NCI-H1105 (cell line): ENCODE measurements around the gene TADA3.

Source experiments
- DNase-seq: peaks from one replicate; lab custom pipeline; 2025; lab: John Stamatoyannopoulos, UW

TADA3 gene

DNA sequence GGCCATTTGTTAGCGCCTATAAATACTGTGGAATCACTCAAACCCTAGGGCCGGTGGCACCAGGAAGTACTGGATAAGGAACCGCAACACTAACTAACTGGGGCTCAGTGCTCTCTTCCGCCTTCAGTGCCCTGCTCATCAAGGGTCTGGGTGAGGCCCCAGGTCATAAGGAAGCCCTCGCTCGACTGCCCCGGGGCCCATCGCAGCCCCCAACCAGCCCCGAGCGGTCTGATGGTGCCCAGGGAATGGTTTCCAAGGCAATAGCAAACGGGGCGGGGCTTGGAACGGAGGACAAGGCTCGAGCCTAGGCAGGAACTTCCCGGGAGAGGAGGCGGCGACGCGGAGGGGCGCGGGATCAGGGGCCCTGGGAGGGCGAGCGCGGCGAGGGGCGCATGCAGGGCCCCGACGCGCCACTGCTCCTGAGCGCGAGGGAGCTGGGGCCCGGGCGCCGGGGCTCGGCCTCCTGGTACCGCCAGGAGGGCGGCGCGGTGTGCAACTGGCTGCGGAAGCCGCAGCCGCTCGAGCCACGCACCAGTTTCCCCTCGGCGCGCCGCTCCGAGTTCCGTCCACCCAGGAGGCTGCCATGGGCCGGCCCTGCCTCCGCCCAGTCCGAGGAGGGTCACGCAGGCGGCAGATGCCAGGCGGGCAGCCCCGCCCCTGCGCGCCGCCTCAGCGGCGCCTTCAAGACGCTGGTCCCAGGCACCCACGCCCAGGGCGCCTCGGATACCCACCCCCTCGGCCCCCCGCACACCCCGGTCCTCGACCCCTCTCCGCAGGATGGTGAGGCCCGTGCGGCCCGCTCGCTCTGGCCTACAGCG, 17.6 kb upstream of the TADA3 start, which contains the start of gene TTLL3:
TTLL3 (plus strand) TSS at position 648 of the 818 bp plus-strand sequence. CDS start 400 bp downstream, outside the sequence.
- DNase-seq = peak; percentile 46

DNA sequence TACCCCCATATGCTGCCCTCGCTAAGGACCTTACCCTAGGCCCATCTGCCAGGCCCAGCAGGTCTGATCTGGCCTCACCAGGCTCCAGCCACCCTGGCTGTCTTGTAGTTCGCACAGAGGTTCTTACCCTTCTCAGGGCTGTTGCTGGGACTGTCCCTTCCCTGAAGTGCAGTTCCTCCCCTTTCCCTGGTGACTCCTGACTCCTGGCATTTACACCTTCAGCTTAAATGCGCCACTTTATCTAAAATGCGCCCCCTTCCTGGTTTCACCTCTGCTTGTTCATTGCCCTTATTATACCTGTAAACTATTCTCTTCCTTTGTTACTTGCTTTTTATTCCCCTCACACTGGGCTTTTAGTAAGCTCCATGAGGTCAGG, 17.0 kb upstream of the TADA3 start:
- no peak for DNase-seq

DNA sequence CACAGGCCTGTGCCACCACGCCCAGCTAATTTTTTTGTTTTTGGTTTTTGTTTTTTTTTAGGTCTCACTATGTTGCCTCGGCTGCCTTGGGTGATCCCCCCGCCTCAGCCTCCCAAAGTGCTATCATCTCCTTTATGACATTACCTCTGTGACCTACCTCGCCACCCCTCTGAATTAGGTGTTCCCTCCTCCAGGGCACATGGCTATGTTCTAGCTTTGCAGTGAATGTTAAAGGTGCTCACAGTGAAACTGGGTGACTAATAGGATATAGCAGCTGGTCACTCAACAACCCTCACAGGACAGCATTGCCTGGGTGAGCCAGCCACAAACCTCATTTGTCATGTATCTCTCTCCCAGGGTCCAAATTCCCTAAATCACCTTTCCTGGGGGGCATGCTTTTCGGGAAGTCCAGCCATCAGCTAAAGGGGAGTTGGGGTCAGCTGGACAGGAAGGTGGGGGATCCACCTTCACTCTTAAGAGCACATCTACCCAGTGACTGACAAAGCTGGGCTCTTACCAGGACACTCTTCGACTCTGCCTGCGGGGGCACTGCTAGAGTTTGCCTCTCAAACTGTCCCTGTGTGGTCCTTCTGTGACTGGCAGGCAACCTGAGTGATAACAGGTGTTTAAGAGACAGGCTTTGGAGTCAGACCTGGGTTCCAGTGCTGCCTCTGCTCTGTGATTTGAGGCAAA, 16.2 kb upstream of the TADA3 start:
- DNase-seq = no peak

DNA sequence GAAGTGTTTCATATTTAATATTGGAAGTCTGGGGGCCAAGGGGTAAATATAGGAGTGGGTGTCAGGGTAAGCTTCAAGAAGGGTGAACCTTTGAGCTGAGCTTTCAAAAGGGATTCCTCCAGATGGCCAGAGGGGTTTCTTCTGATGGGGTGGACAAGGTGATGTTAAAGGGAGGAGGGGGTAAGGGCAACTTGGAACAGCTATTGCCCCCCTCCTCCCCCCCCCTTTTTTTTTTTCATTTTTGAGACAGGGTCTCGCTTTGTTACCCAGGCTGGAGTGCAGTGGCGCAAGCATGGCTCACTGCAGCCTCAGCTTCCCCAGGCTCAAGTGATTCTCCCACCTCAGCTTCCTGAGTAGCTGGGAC, 15.7 kb upstream of the TADA3 start:
- no peak for DNase-seq

DNA sequence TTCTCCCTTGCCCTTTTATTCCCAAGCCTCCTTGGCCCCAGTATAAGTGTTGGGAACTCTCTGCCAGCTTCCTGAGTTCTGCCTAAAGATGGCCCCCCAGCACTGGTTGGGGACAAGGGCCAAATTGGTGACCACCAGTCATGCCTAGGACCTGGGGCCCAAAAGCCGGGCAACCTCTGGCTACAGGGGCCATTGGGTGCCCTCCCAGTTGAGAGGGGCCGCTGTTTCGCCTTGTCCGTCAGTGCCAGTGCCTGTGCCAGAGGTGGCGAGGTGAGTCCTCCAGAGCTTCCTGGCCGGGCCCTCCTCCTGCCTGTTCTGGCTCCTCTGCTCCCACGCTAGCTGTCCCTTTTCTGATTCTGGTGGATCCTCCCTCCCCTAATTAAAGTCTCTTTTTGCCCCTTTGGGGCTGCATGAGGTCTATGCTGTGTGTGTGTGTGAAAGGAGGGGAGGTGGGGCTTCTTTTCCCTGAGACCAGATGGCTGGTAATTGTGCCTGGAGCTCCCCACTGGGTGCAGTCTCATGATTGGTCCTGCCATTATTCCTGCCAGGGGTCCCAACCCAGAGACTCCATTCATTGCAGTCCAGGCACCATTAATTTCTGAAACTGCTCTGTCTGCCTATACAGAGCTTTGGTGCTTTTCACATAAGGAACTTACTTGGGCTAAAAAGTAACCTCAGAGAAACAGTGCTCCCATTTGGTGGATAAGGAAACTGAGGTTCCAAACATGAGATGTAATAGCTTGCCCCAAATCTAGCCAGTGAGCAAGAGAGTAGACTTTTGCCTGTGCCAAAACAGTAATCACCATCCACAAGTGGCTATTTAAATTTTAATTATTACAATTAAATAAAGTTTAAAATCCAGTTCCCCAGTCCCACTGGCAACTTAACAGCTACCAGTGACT, 14.7 kb upstream of the TADA3 start:
- no peak for DNase-seq

DNA sequence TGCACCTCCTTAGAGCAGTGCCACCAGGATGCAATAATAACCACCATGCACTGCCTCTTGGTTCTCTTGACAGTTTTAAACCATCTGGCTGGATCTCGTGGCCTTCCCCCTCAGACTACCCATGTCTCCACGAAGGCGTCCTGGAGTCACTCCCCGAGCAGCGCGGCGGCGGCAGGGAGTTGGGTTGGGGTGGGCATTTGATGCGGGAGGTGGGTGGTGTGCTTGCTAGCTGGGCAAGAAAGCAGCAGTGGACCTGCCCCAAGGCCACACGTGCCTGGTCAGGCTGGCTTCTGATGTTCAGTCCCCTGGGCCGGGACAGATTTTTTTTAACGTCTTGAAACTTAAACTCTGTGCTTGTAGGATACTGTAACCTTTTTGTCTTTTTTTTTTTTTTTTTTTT, 13.9 kb upstream of the TADA3 start:
- no peak for DNase-seq

DNA sequence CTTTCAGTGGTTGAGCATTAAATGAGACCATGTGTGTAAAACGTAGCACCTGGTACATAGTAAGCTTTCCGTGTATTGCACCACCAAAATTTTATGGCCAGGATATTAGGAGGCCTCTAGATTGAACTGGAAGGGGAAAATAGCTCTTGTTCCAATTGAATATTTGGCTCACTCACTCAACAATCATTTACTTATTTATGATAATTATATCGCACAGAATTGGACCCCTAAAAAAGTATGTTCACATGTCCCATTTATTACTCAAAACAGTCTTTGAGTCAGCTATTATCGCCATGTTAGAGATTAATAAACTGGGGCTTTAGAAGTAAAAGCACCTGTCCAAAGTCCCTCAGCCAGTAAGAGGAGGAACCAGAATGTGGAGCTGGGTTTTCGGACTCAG, 12.7 kb upstream of the TADA3 start:
- no peak for DNase-seq

DNA sequence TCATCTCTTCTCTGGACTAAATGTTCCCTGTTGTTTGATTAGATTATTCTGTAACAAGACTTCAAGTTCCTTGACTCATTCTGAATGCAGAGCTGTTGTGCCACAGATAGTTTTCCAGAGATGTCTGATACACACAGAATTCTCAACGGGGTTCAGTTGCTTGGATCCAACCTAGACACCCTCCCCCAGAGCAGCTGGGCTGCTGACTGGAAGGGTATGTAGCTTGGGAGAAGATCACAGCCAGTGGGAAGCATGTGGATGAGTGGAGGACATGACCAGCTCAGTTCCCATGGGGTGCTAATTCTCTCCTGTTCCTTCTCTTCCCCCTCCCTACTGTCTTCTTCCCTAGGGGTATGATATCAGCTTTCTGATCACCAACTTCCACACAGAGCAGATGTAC, 11.2 kb upstream of the TADA3 start:
- no peak for DNase-seq

DNA sequence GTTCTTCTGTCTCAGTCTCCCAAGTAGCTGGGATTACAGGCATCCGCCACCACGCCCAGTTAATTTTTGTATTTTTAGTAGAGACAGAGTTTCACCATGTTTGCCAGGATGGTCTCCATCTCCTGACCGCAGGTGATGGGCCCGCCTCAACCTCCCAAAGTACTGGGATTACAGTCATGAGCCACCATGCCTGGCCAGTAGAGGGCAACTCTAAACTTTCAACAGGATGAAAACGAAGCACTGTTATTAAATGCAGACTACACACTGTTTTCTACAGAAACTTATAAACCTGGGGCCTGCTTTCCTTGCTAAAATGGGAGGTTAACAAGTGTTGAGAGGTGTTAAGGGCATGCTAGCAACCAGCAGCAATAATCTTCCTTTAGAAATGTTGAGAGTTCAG, 8.3 kb upstream of the TADA3 start:
- DNase-seq = no peak

DNA sequence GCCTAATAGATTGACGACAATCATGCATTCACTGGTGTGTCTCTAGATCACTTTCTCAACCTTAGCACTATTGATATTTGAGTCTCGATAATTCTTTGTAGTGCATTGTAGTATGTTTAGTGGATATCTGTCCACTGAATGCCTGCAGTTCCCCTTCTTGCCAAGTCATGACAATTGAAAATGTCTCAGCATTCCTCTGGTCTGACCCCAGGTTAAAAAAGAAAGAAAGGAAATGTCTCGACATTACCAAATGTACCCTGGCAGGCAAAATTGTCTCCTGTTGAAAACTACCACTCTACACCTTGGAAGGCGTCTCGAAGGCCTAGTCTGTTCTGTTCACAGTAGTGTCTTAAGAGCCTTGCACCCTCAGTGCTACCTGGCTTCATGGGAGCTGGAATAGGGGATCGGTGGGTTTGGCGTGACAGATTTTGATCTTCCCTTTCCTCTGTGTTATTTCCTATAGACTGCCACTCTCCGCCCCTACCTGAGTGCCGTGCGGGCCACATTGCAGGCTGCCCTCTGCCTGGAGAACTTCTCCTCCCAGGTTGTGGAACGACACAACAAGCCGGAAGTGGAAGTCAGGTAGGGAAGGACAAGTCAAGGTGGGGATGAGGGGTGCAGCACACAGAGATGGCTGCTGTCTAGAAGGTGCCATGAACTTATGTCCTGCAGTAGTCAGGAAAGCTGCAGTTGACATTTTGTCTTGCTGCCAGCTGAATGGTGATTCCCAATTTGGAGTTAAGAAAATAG, 5.1 kb upstream of the TADA3 start:
- DNase-seq = no peak

DNA sequence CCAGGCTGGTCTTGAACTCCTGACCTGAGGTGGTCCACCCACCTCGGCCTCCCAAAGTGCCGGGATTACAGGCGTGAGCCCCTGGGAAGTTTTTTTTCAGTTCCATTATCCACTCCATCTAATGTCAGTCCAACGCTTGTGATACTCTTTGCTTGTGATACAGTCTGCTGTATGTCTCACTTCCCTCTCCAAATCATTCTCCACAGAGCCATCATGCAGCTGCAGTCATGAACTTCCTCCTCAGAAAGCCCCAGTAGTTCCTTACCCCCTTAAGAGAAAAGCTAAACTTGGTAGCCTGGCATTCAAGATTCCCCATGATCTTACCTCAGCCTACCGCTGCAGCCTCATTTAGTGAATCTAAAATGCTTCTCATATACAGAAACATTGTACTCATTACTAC, 2.9 kb upstream of the TADA3 start:
- DNase-seq = no peak

DNA sequence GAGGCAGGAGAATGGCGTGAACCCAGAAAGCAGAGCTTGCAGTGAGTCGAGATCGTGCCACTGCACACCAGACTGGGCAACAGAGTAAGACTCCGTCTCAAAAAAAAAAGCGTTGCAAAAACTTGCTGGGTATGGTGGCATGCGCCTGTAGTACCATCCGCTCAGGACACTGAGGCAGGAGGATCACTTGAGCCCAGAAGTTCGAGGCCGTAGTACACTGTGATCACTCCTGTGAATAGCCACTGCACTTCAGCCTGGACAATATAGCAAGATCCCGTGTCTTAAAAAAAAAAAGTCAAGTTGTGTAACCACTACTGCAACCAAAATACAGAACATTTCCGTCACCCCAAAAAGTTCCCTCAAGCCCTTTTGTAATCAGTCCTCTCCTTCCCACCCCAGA, 2.1 kb upstream of the TADA3 start:
- no peak for DNase-seq

DNA sequence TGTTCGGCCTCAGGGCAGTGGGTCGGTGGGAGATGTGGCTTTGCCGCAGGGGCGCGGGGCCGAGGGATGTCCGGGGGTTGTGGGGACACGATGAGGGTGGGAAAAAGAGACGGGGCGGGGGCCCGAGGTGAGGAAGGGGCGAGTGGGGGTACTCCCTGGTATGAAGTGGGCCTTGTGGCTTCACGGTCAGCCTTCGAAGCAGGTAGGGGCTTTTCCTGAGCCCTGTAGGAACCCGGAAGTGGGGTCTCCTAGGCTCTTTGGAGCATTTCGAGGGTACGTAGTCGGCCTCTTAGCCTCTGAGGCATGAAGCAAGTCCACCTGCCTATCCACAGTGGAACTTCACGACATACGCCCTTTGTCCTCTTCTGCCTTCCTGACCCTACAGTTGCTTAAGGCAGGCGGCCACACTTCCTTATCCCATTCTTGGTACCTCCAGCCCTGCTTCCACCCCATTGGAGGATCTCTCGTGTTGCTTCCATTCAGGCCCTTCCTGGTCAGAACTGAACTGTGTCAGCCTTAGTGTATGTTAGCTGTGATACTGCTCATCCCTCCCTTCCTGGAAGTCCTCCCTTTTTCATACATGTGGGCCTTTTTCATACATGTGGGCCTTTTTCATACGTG, 998 bp upstream of the TADA3 start:
- DNase-seq = no peak

DNA sequence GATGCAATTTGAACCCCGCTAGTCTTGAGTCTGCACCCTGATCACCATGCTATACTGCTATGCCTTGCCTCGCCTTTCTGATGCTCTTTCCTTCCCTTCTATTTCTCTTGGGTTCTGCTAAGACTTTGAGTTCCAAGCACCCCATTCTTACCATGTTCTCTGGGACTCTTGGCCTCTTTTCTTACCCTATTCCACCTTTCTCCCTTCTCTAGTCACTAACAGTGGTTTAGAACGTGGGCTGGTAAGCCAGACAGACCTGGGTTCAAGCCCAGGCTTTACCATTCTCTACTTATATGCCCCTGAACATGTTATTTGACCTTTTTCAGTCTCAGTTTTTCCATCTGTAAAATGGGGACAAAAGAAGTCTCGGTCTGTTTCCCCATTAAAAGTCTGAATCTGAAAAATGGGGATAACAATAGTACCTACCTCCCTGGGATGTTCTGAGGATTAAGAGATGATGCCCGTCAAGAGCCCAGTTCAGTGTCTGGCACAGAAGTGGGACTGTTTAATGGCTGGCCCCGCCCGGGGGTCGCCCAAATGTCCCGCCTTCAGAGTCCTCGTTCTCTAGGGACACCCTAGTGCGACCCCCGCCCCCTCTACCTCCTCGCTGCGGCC, 376 bp downstream of the TADA3 start:
- DNase-seq = no peak

DNA sequence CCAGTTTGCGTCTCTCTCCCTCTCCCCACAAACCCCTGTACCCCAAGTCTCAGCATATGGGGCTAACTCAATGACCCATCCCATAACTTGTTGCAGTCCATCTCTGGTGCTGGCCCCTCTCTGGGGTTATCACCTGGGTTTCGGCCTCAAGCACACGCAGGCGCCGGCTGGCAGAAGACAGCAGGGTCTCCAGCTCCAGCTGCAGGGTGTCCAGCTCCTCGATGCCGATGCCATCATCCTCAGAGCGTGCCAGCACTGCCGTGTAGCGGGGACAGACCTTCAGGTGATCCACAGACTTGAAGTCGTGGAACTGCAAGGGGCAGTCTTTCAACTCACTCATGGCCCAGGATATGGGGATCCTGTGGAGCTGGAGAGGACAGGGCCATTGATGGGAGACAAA, 1.1 kb downstream of the TADA3 start:
- DNase-seq = no peak

DNA sequence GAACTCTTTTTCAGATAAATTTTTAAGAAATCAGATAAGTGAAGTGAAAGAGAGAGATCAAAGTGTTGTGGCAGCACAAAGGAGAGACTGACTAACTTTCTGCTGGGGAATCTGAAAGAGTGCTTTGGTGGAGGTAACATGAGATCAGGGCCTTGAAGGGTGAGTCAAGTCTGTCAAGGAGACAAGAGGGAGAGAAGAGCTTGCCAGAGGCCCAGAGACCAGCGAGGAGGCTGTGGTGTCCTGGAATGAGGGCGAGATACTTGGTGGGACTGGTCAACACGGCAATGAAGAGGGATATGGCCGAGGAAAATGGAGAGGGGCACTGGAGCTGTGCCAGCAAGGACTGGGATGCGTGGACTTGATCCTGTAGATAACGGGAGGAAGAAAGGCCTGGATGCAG, 4.6 kb downstream of the TADA3 start:
- DNase-seq = no peak

DNA sequence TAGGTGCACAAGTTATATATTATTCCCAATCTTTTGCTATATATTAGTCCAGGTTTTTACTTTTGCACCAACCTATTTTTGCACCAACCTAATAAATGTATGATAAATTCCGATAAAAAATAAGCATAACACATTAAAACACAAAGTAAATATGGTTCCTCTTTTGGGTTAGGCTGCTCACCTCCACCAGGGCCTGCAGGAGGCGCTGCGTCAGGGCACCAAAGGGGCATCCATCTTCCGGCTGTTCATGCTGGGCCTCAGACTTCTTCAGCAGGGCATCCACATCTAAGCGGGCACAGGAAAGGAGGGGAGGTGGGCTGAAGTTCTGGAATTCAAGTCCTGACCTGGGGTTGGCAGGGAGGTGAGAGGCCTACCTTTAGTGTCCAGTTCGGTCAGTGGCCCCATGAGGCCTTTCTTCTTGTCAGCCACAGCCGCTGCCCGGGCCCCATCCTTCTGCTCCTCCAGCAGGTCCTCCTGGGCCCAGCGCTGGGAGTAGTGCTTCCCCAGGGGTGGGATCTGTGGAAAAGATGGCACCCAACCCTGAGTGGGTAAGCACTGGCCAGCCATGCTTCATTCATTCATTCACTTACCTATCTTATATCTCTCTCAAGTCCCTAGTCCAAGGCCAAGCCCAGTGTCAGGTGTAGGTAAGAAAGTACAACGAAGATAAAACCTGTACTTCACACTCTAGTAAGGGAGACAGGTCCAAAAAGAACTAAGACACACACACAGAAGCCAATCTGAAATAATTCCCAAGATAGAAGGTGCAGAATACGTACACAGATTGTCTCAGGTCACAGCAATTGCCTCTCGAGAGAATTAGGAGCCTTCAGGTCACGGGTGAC, 5.2 kb downstream of the TADA3 start:
- DNase-seq = no peak

DNA sequence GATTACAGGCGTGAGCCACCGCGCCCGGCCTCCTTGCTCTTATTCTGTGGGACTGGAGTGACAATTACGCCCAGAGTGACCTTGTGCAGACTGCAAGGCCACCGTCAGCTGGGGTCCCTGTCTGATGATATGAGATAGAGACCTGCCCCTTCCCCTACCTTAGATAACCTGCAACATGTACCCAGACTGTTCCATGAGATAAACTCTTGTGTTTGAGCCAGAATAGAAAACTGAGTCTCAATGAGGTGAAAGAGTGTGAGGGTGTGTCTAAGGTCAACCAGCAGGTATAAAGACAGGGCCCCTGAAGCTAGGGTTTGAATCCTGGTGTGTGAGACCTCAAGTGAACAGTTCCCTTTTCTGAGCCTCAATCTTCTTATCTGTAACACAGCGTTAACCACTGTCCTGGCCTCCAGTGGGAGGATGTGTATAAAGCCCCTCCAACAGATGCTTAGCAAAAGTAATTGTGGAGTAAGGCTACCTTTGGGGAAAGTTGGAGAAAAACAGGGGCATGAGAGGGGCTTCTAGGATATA, 6.0 kb downstream of the TADA3 start:
- no peak for DNase-seq

DNA sequence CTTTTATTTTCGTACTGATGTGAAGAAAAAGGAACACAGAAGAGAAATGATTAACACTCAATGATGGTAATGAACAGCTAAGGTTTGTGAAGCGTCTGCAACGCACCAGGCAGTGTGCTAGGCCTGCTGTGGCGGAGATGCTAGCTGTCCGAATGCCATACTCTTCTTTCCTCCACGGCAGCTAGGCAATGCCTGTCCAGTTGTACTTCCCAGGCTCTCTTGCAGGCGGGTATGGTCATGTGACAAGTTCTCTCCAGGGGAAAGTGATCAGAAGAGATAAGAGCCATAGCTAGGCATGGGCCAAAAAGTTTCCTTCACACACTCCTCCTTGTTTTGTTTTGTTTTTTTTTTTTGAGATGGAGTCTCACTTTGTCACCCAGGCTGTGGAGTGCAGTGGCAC, 6.7 kb downstream of the TADA3 start:
- DNase-seq = no peak

DNA sequence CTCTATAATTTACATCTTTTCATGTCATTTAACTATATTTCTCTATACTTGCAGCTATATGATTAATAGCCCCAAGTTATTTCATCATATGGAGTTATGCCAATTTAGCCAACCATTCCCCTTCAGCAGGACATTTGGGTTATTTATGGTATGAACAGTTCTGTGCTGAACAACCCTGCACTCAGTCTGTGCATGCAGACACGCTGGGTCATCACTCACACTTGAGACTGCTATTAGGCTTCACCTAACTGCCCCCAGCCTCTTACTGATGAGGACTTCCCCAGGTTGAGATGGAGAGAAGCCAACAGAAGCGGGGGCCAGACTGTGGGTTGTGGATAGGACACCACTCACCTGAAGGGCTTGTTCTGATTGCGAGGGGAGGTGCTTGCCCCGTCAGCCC, 7.3 kb downstream of the TADA3 start:
- DNase-seq = no peak
